Immature natural killer cell (primary cell): ENCODE measurements around the gene LRRC3B. TPM values are rescaled to one million over a fixed set of nuclear protein-coding genes. Genes with fewer than 3 reads are reported as not detected.
A peak's percentile ranks its signal among the peaks of the same experiment; 100 is the strongest.

Experiments
- DNase-seq, 3 donors: peaks; one replicate each; pipeline ENCODE4 v3.0.0; 2022; ENCODE audit warnings: mixed read lengths in 1 of 3
- H3K27ac Mint-ChIP-seq, 6 donors: one replicate each; pipeline ENCODE4 v1.8.0; 2020; ENCODE audit warnings: mixed read lengths in 6 of 6, mild to moderate bottlenecking in 5 of 6, inconsistent platforms in 4 of 6, moderate library complexity in 3 of 6
- H3K27me3 Mint-ChIP-seq, 3 donors: one replicate each; pipeline ENCODE4 v1.8.0; 2020 to 2021; ENCODE audit warnings: low read depth in 3 of 3, mild to moderate bottlenecking in 3 of 3, mixed read lengths in 3 of 3, moderate library complexity in 3 of 3, inconsistent platforms in 1 of 3
- H3K36me3 Mint-ChIP-seq, 3 donors: one replicate each; pipeline ENCODE4 v1.8.0; 2020; ENCODE audit warnings: mixed read lengths in 3 of 3, inconsistent platforms in 2 of 3, mild to moderate bottlenecking in 2 of 3
- H3K4me1 Mint-ChIP-seq, 2 donors: one replicate each; pipeline ENCODE4 v1.8.0; 2020; ENCODE audit warnings: inconsistent platforms in 2 of 2, mild to moderate bottlenecking in 2 of 2, mixed read lengths in 2 of 2, moderate library complexity in 1 of 2
- H3K4me3 Mint-ChIP-seq, 5 donors: one replicate each; pipeline ENCODE4 v1.8.0; 2020; ENCODE audit warnings: mild to moderate bottlenecking in 5 of 5, mixed read lengths in 5 of 5, inconsistent platforms in 3 of 5, moderate library complexity in 3 of 5
- H3K9me3 Mint-ChIP-seq, 6 donors: one replicate each; pipeline ENCODE4 v1.8.0; 2020; ENCODE audit warnings: mild to moderate bottlenecking in 6 of 6, mixed read lengths in 6 of 6, inconsistent platforms in 4 of 6, moderate library complexity in 3 of 6
- polyA plus RNA-seq, 3 donors: library from polyadenylated mRNA; unstranded; fragments of 300-500 nt; fragmentation: Illumina TruSeq; gene quantifications; one replicate each; pipeline ENCODE4 v1.2.3, GENCODE V29; 2021

The LRRC3B gene
- polyA plus RNA-seq, 3 donors from 2014 or later: not detected

- Mint-ChIP-seq H3K9me3 (peaks cover 0 to 24% (median 8%) of the 10 kb centered on the region in 6 donors), H3K36me3 (no peaks in the 10 kb centered on the region), H3K27me3 (peaks cover 5 to 17% (median 5%) of the 10 kb centered on the region in 3 donors), H3K4me1 (no peaks in the 10 kb centered on the region), H3K4me3 (no peak overlapping the region), H3K27ac (no peak overlapping the region)
- DNase-seq: no peak
These were observed 509 bp upstream of the LRRC3B start for GRCh38 chr3:26621906-26622620.

GRCh38 chr3:26623419-26624208 lies 1.0 kb downstream of the LRRC3B start:
- DNase-seq: no peak
- Mint-ChIP-seq H3K36me3 (no peaks in the 10 kb centered on the region), H3K27ac (no peak overlapping the region), H3K4me1 (no peaks in the 10 kb centered on the region), H3K27me3 (peaks cover 5 to 17% (median 5%) of the 10 kb centered on the region in 3 donors), H3K9me3 (peaks cover 0 to 27% (median 8%) of the 10 kb centered on the region in 6 donors), H3K4me3 (peak overlapping the region in 1 of 5 donors; percentile 4)

GRCh38 chr3:26624209-26624765 lies 1.7 kb downstream of the LRRC3B start:
- H3K27me3 Mint-ChIP-seq: peaks cover 5 to 17% (median 5%) of the 10 kb centered on the region in 3 donors

GRCh38 chr3:26625187-26625586 lies 2.6 kb downstream of the LRRC3B start:
- Mint-ChIP-seq H3K4me1 (no peaks in the 10 kb centered on the region), H3K27ac (no peak overlapping the region), H3K9me3 (peaks cover 0 to 27% (median 9%) of the 10 kb centered on the region in 6 donors), H3K36me3 (no peaks in the 10 kb centered on the region), H3K4me3 (no peak overlapping the region), H3K27me3 (peaks cover 5 to 17% (median 5%) of the 10 kb centered on the region in 3 donors)
- no peak for DNase-seq

More at GRCh38 chr3:26624209-26624765, 1.7 kb downstream of the LRRC3B start:
- no peak for DNase-seq
- Mint-ChIP-seq H3K27ac (no peak overlapping the region), H3K9me3 (peaks cover 0 to 27% (median 8%) of the 10 kb centered on the region in 6 donors), H3K36me3 (no peaks in the 10 kb centered on the region), H3K4me1 (no peaks in the 10 kb centered on the region), H3K4me3 (peak overlapping the region in 1 of 5 donors; percentile 4)

GRCh38 chr3:26627080-26627479 lies 4.5 kb downstream of the LRRC3B start:
- peaks cover 0 to 5% (median 2%) of the 10 kb centered on the region in 3 donors for H3K27me3 Mint-ChIP-seq
- H3K36me3 Mint-ChIP-seq: no peaks in the 10 kb centered on the region
- H3K4me1 Mint-ChIP-seq: no peaks in the 10 kb centered on the region

GRCh38 chr3:26628915-26629314 lies 6.3 kb downstream of the LRRC3B start:
- no peak for DNase-seq
- no peaks in the 10 kb centered on the region for H3K36me3 Mint-ChIP-seq
- no peak overlapping the region for H3K27ac Mint-ChIP-seq
- H3K27me3 Mint-ChIP-seq: peaks cover 2 to 4% (median 2%) of the 10 kb centered on the region in 3 donors
- no peak overlapping the region for H3K4me3 Mint-ChIP-seq
- no peaks in the 10 kb centered on the region for H3K4me1 Mint-ChIP-seq
- peaks cover 0 to 15% (median 2%) of the 10 kb centered on the region in 6 donors for H3K9me3 Mint-ChIP-seq

More at GRCh38 chr3:26627080-26627479, 4.5 kb downstream of the LRRC3B start:
- no peak overlapping the region for H3K4me3 Mint-ChIP-seq
- peaks cover 0 to 13% (median 4%) of the 10 kb centered on the region in 6 donors for H3K9me3 Mint-ChIP-seq
- no peak for DNase-seq
- no peak overlapping the region for H3K27ac Mint-ChIP-seq

GRCh38 chr3:26630669-26631389 lies 8.3 kb downstream of the LRRC3B start:
- Mint-ChIP-seq H3K4me3 (no peak overlapping the region), H3K36me3 (no peaks in the 10 kb centered on the region), H3K27ac (no peak overlapping the region), H3K27me3 (peaks cover 0 to 2% (median 0%) of the 10 kb centered on the region in 3 donors), H3K4me1 (no peaks in the 10 kb centered on the region), H3K9me3 (peaks cover 0 to 10% (median 2%) of the 10 kb centered on the region in 6 donors)
- DNase-seq: no peak

- Mint-ChIP-seq H3K36me3 (no peaks in the 10 kb centered on the region), H3K27me3 (peaks cover 0 to 2% (median 0%) of the 10 kb centered on the region in 3 donors)
These were observed 8.8 kb downstream of the LRRC3B start for GRCh38 chr3:26631390-26631738.

GRCh38 chr3:26634601-26635000 lies 12.0 kb downstream of the LRRC3B start:
- Mint-ChIP-seq H3K27me3 (peaks cover 0 to 2% (median 0%) of the 10 kb centered on the region in 3 donors), H3K36me3 (no peaks in the 10 kb centered on the region), H3K27ac (no peak overlapping the region), H3K9me3 (peaks cover 0 to 5% (median 3%) of the 10 kb centered on the region in 6 donors), H3K4me1 (no peaks in the 10 kb centered on the region), H3K4me3 (no peak overlapping the region)
- no peak for DNase-seq

More at GRCh38 chr3:26631390-26631738, 8.8 kb downstream of the LRRC3B start:
- H3K4me1 Mint-ChIP-seq: no peaks in the 10 kb centered on the region
- no peak overlapping the region for H3K4me3 Mint-ChIP-seq
- no peak for DNase-seq
- H3K27ac Mint-ChIP-seq: no peak overlapping the region
- H3K9me3 Mint-ChIP-seq: peaks cover 0 to 10% (median 3%) of the 10 kb centered on the region in 6 donors

GRCh38 chr3:26636096-26636727 lies 13.6 kb downstream of the LRRC3B start:
- Mint-ChIP-seq H3K27ac (no peak overlapping the region), H3K27me3 (peaks cover 0 to 2% (median 0%) of the 10 kb centered on the region in 3 donors), H3K9me3 (peaks cover 0 to 6% (median 2%) of the 10 kb centered on the region in 6 donors), H3K4me1 (no peaks in the 10 kb centered on the region), H3K36me3 (no peaks in the 10 kb centered on the region), H3K4me3 (no peak overlapping the region)
- no peak for DNase-seq

GRCh38 chr3:26637698-26638097 lies 15.1 kb downstream of the LRRC3B start:
- no peaks in the 10 kb centered on the region for H3K36me3 Mint-ChIP-seq

GRCh38 chr3:26638113-26638512 lies 15.5 kb downstream of the LRRC3B start:
- DNase-seq: no peak
- Mint-ChIP-seq H3K9me3 (peaks cover 0 to 10% (median 5%) of the 10 kb centered on the region in 6 donors), H3K4me3 (no peak overlapping the region), H3K36me3 (no peaks in the 10 kb centered on the region), H3K27me3 (no peaks in the 10 kb centered on the region), H3K4me1 (no peaks in the 10 kb centered on the region), H3K27ac (no peak overlapping the region)

More at GRCh38 chr3:26637698-26638097, 15.1 kb downstream of the LRRC3B start:
- H3K9me3 Mint-ChIP-seq: peaks cover 0 to 10% (median 5%) of the 10 kb centered on the region in 6 donors
- DNase-seq: no peak
- peaks cover 0 to 1% (median 0%) of the 10 kb centered on the region in 3 donors for H3K27me3 Mint-ChIP-seq
- no peaks in the 10 kb centered on the region for H3K4me1 Mint-ChIP-seq
- H3K27ac Mint-ChIP-seq: no peak overlapping the region
- H3K4me3 Mint-ChIP-seq: no peak overlapping the region

GRCh38 chr3:26639339-26639738 lies 16.8 kb downstream of the LRRC3B start:
- Mint-ChIP-seq H3K27me3 (no peaks in the 10 kb centered on the region), H3K36me3 (no peaks in the 10 kb centered on the region), H3K27ac (no peak overlapping the region), H3K4me1 (no peaks in the 10 kb centered on the region), H3K4me3 (no peak overlapping the region), H3K9me3 (peaks cover 0 to 8% (median 3%) of the 10 kb centered on the region in 6 donors)
- DNase-seq: no peak
